UCSD-AML1 (cell line): Measurements from ENCODE around the gene ANO10.
"Not testable (repeated sequence)": the region's sequence is repeated elsewhere in the genome, so short reads cannot be mapped to it uniquely, and the experiment has no call there.

Experiments used
- DNase-seq: peaks from one replicate; lab custom pipeline; 2025; ENCODE audit not compliant: unreplicated experiment; lab: John Stamatoyannopoulos, UW

Gene ANO10

DNA sequence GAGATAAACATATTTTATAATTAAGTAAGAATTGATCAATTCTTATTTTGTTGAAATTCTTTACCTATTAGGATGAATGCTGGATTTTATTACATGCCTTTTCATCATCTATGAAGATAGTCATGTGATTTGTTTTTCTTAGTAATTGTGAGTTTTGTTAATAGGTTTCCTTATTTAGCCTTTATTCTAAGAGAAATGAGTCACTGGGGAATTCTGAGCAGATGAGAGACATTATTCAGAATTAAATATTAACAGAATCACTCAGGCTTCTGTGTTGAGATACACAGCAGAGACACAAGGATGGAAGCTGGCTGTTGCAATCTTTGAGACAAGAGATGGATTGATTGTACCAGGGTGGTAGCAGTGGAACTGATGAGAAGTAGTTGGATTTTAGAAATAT is 7.4 kb upstream of the ANO10 start:
- DNase-seq = no peak

DNA sequence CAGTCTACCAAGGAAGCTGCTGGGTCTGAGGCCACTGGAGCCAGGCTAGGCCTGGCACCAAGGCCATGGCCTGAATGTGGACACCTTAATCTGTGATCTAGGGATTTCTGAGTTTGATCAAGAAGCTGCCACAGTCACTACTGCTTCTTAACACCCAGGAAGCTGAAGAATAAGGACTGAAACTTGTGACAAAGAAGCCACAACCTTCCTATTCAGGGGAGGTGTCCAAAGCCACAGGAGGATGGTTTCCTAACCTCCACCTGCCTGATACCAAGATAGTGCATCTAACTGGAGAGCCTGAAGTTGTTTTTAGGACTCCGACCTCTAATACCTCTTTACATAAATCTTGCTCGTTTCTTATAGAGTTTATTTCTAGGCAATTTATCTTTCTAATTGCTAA is 5.5 kb upstream of the ANO10 start:
- DNase-seq = no peak

DNA sequence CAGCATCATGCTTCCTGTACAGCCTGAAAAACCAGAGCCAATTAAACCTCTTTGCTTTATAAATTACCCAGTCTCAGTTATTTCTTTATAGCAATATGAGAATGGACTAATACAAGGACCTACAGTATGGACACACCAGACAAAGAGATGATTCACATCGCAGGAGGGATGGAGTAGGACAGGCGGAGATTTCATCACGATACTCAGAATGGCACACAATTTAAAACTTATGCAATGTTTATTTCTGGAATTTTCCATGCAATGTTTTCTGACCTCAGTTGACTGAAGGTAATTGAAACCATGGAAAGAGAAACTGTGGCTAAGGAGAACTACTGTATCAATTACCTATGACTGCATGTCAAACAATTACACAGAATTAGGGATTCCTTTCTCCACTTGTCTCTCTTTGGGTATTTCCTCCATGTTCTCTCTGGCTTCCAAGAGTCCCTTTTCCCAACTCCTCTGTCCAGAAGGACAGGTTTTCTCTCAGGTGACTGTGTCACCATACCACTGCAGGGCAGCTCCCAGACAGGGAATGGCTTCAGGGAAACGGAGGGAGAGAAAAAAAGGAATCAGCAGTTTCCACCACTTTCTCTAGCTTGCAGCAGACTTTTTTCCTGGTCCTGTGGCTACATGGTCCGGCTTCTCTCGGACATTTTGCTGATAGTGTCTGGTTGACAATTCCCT is 3.0 kb upstream of the ANO10 start:
- no peak for DNase-seq

DNA sequence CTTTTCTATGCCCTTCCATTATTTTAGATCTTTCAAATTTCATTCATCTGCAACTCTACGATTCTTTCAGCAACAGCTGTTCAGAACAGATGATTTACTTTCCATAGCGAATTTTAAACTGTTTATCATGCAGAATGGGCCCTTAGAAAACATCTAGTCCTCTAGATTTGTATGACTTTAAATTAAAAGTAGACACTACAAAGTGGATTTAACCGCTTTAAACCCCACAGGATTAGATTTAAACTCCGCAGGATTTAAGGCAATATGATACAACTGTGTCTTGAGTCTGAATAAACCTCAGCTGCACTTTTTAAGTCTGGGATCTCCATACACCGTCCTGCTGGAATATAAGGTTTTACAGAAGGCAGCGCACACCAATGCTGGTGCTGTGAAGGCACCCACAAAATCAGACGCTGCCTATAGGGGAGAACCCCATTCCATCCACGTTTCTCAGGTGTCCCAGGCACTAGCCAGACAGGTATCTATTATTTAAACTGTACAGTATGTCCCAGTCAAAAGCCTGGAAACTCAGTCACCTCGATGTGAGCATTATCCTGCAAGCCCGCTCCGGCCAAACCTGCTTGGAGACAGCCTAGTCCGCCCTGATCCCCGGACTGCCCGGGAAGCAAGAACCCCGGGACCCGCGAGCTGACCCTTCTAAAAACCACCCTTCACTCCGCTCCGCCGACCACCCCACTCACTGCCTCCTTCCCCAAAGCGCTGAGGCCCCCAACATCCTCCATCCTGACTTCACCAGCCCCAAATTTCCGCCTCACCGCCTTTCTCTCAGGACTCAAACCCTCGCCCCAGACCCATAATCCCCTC is 768 bp downstream of the ANO10 start:
- DNase-seq = no peak

DNA sequence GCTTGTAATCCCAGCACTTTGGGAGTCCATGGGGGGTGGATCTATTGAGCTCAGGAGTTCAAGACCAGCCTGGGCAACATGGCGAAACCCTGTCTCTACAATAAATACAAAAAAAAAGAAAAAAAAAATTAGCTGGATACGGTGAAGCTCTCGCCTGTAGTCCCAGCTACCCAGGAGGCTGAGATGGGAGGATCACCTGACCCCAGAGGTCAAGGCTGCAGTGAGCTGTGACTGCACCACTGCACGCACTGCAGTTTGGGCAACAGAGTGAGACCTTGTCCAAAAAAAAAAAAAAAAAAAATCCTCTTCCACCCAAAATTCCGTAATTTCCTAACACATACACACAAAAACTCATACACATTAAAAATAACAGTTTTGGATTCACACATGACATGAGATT is 2.2 kb downstream of the ANO10 start:
- no peak for DNase-seq

DNA sequence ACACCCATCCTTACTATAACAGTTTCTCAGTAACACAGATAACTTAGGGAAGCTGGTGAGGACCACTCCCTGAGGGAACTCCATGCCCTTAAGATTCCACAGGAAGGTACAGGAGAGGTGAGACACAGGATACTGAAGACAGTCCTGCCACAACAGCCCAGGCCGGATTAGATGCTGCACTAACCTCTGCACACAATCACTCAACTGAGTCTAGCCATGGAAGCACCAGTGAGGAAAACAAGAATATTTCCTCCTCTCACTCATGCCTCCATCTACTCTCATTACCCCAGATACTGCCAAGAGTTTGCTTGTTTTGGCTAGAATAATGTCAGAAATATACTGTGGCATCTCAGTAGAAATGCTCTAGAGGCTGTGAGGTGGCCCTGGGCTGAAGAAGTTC is 3.7 kb downstream of the ANO10 start:
- DNase-seq = no peak

DNA sequence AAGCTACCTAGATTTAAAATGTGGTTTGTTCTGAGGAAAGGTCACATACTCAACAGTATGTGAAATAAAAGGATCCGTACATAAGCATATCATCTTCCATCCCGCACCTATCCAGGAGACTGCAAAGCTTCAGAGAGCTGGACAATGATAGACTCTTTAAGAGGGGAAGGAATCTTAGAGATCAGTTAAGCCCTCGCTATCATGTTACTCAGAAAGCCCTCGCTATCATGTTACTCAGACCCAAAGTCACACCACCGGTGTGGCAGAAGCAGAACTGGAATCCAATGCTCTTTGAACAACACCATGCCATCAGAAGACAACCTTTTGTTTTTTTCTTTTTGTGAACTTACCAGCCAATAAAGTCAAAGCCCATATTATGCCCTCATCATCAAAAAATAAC is 5.8 kb downstream of the ANO10 start:
- DNase-seq = no peak

DNA sequence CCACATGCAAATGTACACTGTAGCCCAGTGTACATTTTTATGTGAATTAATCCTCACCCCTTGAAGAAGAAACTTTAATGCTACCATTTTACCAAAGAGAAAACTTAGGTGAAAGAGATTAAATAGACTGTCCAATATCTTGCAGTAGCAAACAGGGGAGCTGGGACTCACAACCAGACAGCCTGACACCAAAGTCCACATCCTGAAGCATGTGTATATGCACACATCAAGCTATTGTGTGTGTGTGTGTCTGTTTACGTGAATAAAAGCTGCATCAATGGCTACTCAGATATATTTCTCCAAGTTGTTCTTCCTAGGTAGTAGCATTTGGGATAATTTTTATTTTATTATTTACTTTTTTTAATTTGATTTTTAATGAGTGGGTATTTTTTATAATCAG is 6.7 kb downstream of the ANO10 start:
- DNase-seq = no peak

DNA sequence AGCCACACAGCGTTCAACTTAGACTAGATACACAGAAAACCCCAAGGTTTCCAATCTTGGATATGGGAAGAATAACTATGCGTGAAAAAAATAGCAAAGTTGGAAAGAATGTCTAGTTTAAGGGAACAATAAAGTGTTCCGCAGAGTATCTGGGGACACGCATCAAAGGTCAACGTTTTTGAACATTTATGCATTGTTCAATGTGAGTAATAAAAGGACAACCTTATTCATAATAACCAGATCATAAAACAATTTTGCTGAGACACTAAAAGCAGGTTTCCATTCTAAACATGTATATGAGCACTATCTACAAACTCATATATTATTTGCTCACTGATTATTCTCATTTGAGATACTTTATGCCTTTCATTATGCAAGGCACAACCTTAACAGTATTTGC is 7.8 kb downstream of the ANO10 start:
- no peak for DNase-seq

DNA sequence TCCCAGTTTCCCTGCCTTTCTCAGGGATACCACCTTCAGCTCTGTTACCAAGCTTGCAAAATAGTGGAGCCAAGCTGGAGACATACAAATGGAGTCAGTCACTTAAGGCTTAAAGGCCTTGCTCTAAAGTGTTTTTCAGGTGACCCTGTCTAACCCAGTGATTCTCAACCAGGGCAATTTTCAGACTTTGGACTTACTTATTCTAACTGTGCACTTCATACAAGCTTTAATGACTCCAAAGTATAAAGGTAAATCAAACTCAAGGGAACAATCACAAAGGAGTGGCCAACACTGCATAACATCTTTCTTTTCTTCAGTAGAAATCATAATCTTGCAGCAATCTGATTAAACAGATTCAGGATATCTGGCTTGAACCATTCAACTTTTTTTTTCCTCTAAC is 9.4 kb downstream of the ANO10 start:
- DNase-seq = no peak

DNA sequence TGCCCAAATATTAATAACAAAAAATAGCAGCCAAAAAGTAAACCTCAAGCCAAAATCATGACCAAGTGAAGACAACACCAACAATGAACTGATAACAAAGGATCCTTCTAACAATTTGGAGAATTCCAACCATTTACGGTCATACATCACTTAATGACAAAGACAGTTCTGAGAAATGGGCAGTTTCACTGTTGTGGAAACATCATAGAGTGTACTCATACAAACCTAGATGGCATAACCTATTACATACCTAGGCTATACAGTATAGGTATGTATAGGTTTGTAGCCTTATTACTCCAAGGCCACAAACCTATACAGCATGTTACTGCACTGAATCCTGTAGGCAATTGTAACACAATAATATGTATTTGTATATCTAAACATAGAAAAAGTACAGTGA is 12.4 kb downstream of the ANO10 start:
- no peak for DNase-seq

DNA sequence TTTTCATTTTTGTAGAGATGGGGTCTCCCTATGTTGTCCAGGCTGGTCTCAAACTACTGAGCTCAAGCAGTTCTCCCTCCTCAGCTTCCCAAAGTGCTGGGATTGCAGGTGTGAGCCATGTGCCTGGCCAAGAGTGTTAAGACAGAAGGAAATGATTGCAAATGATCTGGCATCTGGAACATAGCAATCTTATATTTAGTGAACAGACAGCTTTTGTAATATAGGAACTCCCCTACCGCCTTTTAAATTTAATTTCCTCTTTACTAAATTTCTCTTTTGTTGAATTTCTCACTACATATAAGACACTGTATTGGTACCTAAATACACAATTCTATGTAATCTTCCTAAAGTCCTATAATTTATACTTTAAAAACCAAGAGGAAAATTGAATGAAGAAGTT is 13.1 kb downstream of the ANO10 start:
- no peak for DNase-seq

DNA sequence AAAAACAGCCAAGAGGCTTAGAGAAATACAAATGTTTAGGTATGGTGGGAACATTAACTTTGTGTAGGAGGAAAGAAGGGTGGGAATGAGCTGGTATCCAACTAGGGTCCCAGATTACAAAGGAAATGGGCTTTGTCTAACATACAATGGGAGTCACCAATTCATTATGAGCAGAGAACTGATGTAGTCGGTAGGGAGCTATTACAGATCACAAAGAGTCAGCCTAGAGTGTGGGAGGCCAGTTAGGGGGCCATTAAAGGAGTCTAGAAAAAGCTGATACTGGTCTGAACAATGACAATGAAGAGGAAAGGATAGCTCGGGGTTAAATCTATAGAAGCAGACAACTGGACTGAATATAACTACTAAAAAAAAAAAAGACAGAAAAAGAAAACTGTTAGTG is 15.5 kb downstream of the ANO10 start:
- no peak for DNase-seq

DNA sequence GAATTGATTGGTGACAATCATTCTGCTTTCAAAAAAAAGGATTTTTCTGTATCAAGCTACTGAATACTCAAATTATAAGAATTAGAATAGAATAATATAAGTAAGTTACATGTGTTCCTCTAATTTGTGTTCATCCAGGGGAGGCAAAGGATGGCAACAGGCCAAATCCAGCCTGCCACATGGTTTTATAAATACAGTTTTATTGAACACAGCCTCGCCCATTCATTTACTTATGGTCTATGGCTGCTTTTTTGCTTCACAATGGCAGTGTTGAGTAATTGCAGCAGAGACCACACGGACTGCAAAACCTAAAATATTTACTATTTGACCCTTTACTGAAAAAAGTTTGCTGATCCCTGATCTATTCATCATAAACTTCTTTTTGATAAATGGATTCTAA is 21.9 kb downstream of the ANO10 start:
- DNase-seq = not testable (repeated sequence)

DNA sequence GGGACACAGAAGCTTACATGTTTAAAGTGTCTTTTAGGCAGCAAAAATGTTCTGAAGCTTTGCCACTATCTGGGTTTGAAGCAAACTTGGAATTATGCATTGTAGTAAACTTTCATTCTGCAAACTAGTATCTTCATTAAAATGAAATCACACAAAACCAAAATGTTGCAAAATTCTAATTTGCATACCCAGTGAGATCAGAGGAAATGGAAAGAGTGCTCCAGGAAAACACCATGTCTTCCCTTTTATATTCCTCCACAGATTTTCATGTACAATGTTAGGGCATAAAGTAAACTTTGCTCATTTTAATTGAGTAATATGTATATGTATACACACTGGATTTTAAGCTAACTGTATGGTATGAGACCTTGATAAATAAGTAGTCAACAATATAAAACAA is 23.9 kb downstream of the ANO10 start:
- no peak for DNase-seq

DNA sequence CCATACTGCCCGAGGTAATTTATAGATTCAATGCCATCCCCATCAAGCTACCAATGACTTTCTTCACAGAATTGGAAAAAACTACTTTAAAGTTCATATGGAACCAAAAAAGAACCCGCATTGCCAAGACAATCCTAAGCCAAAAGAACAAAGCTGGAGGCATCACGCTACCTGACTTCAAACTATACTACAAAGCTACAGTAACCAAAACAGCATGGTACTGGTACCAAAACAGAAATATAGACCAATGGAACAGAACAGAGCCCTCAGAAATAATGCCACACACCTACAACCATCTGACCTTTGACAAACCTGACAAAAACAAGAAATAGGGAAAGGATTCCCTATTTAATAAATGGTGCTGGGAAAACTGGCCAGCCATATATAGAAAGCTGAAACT is 25.6 kb downstream of the ANO10 start:
- not testable (repeated sequence) for DNase-seq

DNA sequence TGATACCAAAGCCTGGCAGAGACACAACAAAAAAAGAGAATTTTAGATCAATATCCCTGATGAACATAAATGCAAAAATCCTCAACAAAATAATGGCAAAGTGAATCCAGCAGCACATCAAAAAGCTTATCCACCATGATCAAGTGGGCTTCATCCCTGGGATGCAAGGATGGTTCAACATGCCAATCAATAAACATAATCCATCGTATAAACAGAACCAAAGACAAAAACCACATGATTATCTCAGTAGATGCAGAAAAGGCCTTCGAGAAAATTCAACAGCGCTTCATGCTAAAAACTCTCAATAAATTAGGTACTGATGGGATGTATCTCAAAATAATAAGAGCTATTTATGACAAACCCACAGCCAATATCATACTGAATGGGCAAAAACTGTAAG is 26.5 kb downstream of the ANO10 start:
- DNase-seq = not testable (repeated sequence)

DNA sequence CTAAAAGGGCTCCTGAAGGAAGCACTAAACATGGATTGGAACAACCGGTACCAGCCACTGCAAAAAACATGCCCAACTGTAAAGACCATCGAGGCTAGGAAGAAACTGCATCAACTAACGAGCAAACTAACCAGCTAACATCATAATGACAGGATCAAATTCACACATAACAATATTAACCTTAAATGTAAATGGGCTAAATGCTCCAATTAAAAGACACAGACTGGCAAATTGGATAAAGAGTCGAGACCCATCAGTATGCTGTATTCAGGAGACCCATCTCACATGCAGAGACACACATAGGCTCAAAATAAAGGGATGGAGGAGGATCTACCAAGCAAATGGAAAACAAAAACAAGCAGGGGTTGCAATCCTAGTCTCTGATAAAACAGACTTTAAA is 28.2 kb downstream of the ANO10 start:
- DNase-seq = not testable (repeated sequence)

DNA sequence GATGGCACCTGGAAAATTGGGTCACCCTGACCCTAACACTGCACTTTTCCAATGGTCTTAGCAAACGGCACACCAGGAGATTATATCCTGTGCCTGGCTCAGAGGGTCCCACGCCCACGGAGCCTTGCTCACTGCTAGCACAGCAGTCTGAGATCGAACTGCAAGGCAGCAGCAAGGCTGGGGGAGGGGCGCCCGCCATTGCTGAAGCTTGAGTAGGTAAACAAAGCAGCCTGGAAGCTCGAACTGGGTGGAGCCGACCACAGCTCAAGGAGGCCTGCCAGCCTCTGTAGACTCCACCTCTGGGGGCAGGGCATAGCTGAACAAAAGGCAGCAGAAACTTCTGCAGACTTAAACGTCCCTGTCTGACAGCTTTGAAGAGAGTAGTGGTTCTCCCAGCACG is 29.9 kb downstream of the ANO10 start:
- DNase-seq = not testable (repeated sequence)

DNA sequence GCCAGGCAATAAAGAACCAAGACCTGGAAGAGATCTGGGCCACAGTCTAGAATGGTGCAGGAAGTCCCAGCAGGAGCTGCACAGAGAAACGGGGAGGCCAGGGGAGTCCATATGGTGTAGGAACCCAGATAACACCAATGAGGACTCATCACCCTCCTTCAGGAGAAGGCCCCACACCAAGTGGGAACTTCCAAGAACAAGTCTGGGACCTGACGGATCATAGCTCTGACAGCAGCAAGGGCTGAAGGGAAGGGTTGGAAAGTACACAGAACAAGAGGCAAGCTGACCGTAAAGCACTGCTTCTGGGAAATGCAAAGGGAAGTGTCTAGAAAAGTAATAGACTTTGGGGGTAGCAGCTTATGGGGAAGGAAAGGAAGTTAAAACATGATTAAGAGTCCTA is 34.5 kb downstream of the ANO10 start:
- peak; percentile 37 for DNase-seq

DNA sequence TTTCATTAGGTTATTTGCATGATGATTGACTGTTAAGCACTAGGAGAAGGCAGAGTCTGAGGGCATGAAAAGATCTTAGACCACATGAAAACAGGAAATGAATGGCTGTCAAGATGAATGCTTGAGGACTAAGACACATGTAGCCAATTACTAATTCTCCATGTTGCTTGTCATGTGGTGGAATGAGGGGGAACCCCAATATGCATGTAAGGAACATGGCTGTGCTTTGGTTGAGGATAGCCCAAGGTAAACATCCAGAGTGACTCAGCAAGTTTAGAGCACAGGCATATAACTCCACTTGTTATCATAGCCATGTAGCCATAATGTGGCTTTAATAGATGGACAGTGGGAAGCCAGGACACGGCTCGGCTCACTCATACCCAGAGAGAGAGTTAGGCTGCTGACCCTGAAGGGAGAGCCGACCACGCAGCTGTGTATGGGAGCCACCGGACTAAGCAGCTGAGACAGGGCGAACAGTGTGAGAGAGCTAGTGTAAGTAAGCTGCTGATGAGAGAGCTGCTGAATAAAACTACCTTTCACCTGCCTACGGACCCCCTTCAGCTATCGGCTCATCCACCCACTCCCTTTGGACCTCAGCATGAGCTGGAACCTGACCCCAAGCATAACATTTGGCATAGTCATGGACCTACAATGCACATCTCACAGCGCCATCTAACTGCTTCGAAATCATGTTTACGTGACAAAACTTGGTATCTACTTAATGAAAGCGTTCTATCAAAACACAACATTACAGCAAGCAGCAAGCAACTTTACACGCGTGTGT is 37.6 kb downstream of the ANO10 start:
- DNase-seq = no peak

DNA sequence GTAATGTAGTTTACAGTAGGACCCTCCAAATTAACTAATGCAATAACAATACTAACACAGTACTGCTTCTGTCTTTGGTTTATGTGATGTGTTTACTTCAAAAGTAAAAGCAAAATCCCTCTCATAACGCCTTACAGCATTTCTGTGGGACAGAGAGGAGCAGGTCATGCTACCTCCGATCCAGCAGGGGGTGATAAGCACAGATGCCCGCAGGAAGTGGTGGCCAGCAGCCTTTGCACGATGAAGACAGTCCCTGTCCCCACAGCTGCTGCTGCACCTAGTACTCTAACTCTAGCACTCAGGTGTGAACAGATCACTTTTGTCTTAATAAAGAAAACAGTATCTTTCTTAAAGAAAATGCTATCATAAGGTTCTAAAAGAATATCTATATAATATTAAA is 38.3 kb downstream of the ANO10 start:
- DNase-seq = no peak
